Activated CD4-positive, CD25-positive, alpha-beta regulatory T cell treated with anti-CD3 and anti-CD28 coated beads, Interleukin-2, amount 50 U/mL, for 16 hours (primary cell): ENCODE measurements around the gene OR2M4.
"Not testable (repeated sequence)": the region's sequence is repeated elsewhere in the genome, so short reads cannot be mapped to it uniquely, and the experiment has no call there.

Experiments
- DNase-seq: peaks from one replicate; pipeline ENCODE4 v3.0.0-alpha.2; 2020; ENCODE audit warnings: low read depth, low spot score

Gene OR2M4

GRCh38 chr1:248231117-248231516 lies at the start of gene OR2M4:
OR2M4 (plus strand) TSS chr1:248231417; CDS start chr1:248238929, 7,512 bp downstream.
- DNase-seq, result no peak

GRCh38 chr1:248183996-248184395 lies 47.2 kb upstream of the OR2M4 start:
- DNase-seq, result no peak

GRCh38 chr1:248187363-248187762 lies 43.9 kb upstream of the OR2M4 start:
- DNase-seq, result no peak

GRCh38 chr1:248189026-248189425 lies 42.2 kb upstream of the OR2M4 start:
- no peak for DNase-seq

- no peak for DNase-seq
These were observed 37.1 kb upstream of the OR2M4 start for GRCh38 chr1:248194117-248194516.

GRCh38 chr1:248196965-248197364 lies 34.3 kb upstream of the OR2M4 start, which contains the start of gene OR2M3:
OR2M3 (plus strand) TSS chr1:248197265; CDS start chr1:248203068, 5,803 bp downstream.
- DNase-seq, result no peak

GRCh38 chr1:248215880-248216279 lies 15.3 kb upstream of the OR2M4 start:
- no peak for DNase-seq

GRCh38 chr1:248225537-248225936 lies 5.7 kb upstream of the OR2M4 start:
- DNase-seq, result no peak

- no peak for DNase-seq
These were observed 1.8 kb upstream of the OR2M4 start for GRCh38 chr1:248229360-248229908.

GRCh38 chr1:248239478-248239877 lies 8.3 kb downstream of the OR2M4 start:
- no peak for DNase-seq

GRCh38 chr1:248243204-248243603 lies 12.0 kb downstream of the OR2M4 start:
- DNase-seq, result no peak

GRCh38 chr1:248259309-248259708 lies 28.1 kb downstream of the OR2M4 start:
- DNase-seq, result not testable (repeated sequence)

GRCh38 chr1:248268178-248268577 lies 37.0 kb downstream of the OR2M4 start:
- DNase-seq, result no peak

GRCh38 chr1:248273225-248273624 lies 42.0 kb downstream of the OR2M4 start:
- not testable (repeated sequence) for DNase-seq

- DNase-seq, result no peak
These were observed 46.7 kb downstream of the OR2M4 start, which contains the start of gene OR2T33 for GRCh38 chr1:248277876-248278275. OR2T33 (minus strand) TSS chr1:248277976; CDS start chr1:248273814, 4,162 bp downstream.

- no peak for DNase-seq
These were observed 57.2 kb downstream of the OR2M4 start for GRCh38 chr1:248288391-248288790.
